ENCODE measurements around the gene PTPN7. TPM values are rescaled to one million over a fixed set of nuclear protein-coding genes. Genes with fewer than 3 reads are reported as not detected.
A peak's percentile ranks its signal among the peaks of the same experiment; 100 is the strongest.
"Not testable (repeated sequence)": the region's sequence is repeated elsewhere in the genome, so short reads cannot be mapped to it uniquely, and the experiment has no call there.

The PTPN7 gene
- total RNA-seq, 1 donor from 2014 or later, result 2.5 TPM

GRCh38 chr1:202191391-202191790 is 31.0 kb upstream of the PTPN7 start:
- ATAC-seq; intact Hi-C loops (cut with DNase I); DNase-seq (ENCODE audit: low spot score): not testable (repeated sequence)

- intact Hi-C loops (cut with DNase I), result loop anchor here (5.0 to 10.0 kb wide), 2 partner anchors 127 to 525 kb away; partner anchors contain the start of gene SYT2
- ATAC-seq (no peak), DNase-seq (ENCODE audit: low spot score) (no peak)
These were observed 29.7 kb upstream of the PTPN7 start for GRCh38 chr1:202189918-202190715.

GRCh38 chr1:202189001-202189790 is 28.8 kb upstream of the PTPN7 start:
- DNase-seq (ENCODE audit: low spot score) (peak; percentile 85), ATAC-seq (peak; percentile 61)

GRCh38 chr1:202187697-202188407 is 27.4 kb upstream of the PTPN7 start:
- ATAC-seq (no peak), DNase-seq (ENCODE audit: low spot score) (no peak)
- intact Hi-C loops (cut with DNase I), result loop anchor here (5.0 to 10.0 kb wide), 2 partner anchors 129 to 527 kb away; partner anchors contain the start of gene SYT2

More at GRCh38 chr1:202189001-202189790, 28.8 kb upstream of the PTPN7 start:
- intact Hi-C loops (cut with DNase I), result loop anchor here (5.0 to 10.0 kb wide), 2 partner anchors 128 to 526 kb away; partner anchors contain the start of gene SYT2

- ATAC-seq (no peak), DNase-seq (ENCODE audit: low spot score) (no peak)
- intact Hi-C loops (cut with DNase I), result loop anchor here (5.0 to 10.0 kb wide), 2 partner anchors 130 to 528 kb away; partner anchors contain the start of gene SYT2
These were observed 26.8 kb upstream of the PTPN7 start for GRCh38 chr1:202187041-202187671.

GRCh38 chr1:202186327-202186726 is 25.9 kb upstream of the PTPN7 start:
- intact Hi-C loops (cut with DNase I), result loop anchor here (5.0 to 10.0 kb wide), 2 partner anchors 131 to 528 kb away; partner anchors contain the start of gene SYT2
- ATAC-seq (no peak), DNase-seq (ENCODE audit: low spot score) (no peak)

GRCh38 chr1:202184750-202185460 is 24.5 kb upstream of the PTPN7 start:
- peak; percentile 75 for ATAC-seq
- DNase-seq (ENCODE audit: low spot score), result peak; percentile 89
- intact Hi-C loops (cut with DNase I), result loop anchor here (5.0 to 10.0 kb wide), 2 partner anchors 132 to 530 kb away; partner anchors contain the start of gene SYT2

GRCh38 chr1:202182040-202182877 is 21.9 kb upstream of the PTPN7 start:
- ATAC-seq (no peak), DNase-seq (ENCODE audit: low spot score) (no peak)
- intact Hi-C loops (cut with DNase I), result loop anchor here (10.0 kb wide), 1 partner anchor 533 kb away; the partner anchor contains the start of gene SYT2

GRCh38 chr1:202181586-202181985 is 21.2 kb upstream of the PTPN7 start:
- DNase-seq (ENCODE audit: low spot score) (peak; percentile 55), ATAC-seq (no peak)
- intact Hi-C loops (cut with DNase I), result loop anchor here (10.0 kb wide), 1 partner anchor 533 kb away; the partner anchor contains the start of gene SYT2

GRCh38 chr1:202180751-202181139 is 20.3 kb upstream of the PTPN7 start:
- not testable (repeated sequence) for ATAC-seq; DNase-seq (ENCODE audit: low spot score)
- intact Hi-C loops (cut with DNase I), result loop anchor here (10.0 kb wide), 1 partner anchor 534 kb away; the partner anchor contains the start of gene SYT2

GRCh38 chr1:202179828-202180750 is 19.7 kb upstream of the PTPN7 start:
- intact Hi-C loops (cut with DNase I), result loop anchor here (10.0 kb wide), 1 partner anchor 535 kb away; the partner anchor contains the start of gene SYT2
- ATAC-seq (no peak), DNase-seq (ENCODE audit: low spot score) (no peak)

- intact Hi-C loops (cut with DNase I), result no loop called here
- ATAC-seq (no peak), DNase-seq (ENCODE audit: low spot score) (no peak)
These were observed 16.8 kb upstream of the PTPN7 start for GRCh38 chr1:202176949-202177927.

- intact Hi-C loops (cut with DNase I), result no loop called here
- DNase-seq (ENCODE audit: low spot score) (no peak), ATAC-seq (no peak)
These were observed 13.6 kb upstream of the PTPN7 start for GRCh38 chr1:202173993-202174392.

- no peak for ATAC-seq
- intact Hi-C loops (cut with DNase I), result no loop called here
- no peak for DNase-seq (ENCODE audit: low spot score)
These were observed 11.6 kb upstream of the PTPN7 start for GRCh38 chr1:202172015-202172355.

All from sciatic nerve (tissue), 2 donors.